ENCODE measurements around the gene HOGA1.

GRCh38 chr10:97573672-97574071, 10.5 kb upstream of the HOGA1 start:
- TF ChIP-seq CTCF (IDR thresholded peaks at IDR 0.05; ENCODE audit: low read depth, low read length, missing input control) (no peak), MAX (IDR thresholded peaks at IDR 0.05) (no peak), RAD21 (IDR thresholded peaks at IDR 0.05) (no peak), REST (IDR thresholded peaks at IDR 0.05) (no peak), YY1 (IDR thresholded peaks at IDR 0.05) (no peak), TAF1 (conservative IDR thresholded peaks at IDR 0.05) (no peak), SP1 (IDR thresholded peaks at IDR 0.05) (no peak), NR2F2 (IDR thresholded peaks at IDR 0.05) (no peak), ATF3 (IDR thresholded peaks at IDR 0.05) (no peak)

All from liver (tissue), 3 donors.